ENCODE measurements around the gene LHB. TPM values are rescaled to one million over a fixed set of nuclear protein-coding genes. Genes with fewer than 3 reads are reported as not detected.

The LHB gene
- total and polyA plus RNA-seq, 3 donors from 2014 or later, result 4.4 to 13.9 (median 5.5) TPM

- no peaks in the 10 kb centered on the region for H3K36me3 ChIP-seq (ENCODE audit: low read depth, missing control alignments)
- H3K27me3 ChIP-seq, result no peaks in the 10 kb centered on the region
- 70% methylated on average over 4 of the region's 4 CpGs for WGBS, 2 donors
- peaks cover 32% of the 10 kb centered on the region for H3K4me1 ChIP-seq
- no peak for TF ChIP-seq POLR2A (IDR thresholded peaks at IDR 0.05)
- TF ChIP-seq, protein P1, sequence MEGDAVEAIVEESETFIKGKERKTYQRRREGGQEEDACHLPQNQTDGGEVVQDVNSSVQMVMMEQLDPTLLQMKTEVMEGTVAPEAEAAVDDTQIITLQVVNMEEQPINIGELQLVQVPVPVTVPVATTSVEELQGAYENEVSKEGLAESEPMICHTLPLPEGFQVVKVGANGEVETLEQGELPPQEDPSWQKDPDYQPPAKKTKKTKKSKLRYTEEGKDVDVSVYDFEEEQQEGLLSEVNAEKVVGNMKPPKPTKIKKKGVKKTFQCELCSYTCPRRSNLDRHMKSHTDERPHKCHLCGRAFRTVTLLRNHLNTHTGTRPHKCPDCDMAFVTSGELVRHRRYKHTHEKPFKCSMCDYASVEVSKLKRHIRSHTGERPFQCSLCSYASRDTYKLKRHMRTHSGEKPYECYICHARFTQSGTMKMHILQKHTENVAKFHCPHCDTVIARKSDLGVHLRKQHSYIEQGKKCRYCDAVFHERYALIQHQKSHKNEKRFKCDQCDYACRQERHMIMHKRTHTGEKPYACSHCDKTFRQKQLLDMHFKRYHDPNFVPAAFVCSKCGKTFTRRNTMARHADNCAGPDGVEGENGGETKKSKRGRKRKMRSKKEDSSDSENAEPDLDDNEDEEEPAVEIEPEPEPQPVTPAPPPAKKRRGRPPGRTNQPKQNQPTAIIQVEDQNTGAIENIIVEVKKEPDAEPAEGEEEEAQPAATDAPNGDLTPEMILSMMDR (IDR thresholded peaks at IDR 0.05), result no peak
- H3K9me3 ChIP-seq, result no peaks in the 10 kb centered on the region
- no peak overlapping the region for H3K27ac ChIP-seq
- intact Hi-C loops (cut with DNase I; ENCODE audit: low total_unique reads), result no loop called here
- no peak overlapping the region for H3K4me3 ChIP-seq
- DNase-seq, result no peak
These were observed 26.5 kb downstream of the LHB start for GRCh38 chr19:48990400-48990799.

DNA sequence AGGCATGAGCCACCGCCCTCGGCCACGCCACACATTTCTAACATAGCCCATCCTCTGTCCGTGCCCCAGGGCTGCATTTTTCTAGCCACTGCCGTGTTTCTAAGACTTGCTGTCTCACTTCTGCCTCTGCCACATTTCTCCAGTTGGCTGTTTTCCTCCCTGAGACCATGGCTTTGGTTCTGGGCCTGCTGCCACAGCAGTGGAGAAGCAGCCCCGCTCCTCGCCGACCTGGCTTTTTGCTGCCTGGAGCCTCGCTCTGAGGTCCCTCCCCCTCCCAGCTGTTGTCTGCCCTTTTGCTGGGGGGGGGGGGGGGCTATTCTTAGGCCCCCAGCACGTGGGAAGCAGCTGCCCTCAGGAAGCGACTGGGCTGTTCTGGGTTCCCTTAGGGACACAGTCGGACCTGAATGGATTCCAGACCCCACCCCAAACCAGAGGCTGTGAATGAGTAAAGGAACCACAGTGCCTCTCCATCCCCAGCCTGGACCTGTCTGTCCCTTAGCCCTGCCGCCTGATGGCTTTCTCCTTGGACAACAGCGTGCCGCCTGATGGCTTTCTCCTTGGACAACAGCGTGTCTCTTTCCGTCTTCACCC lies 27.1 kb downstream of the LHB start:
- no peak for DNase-seq
- no peak overlapping the region for H3K27ac ChIP-seq
- intact Hi-C loops (cut with DNase I; ENCODE audit: low total_unique reads), result no loop called here
- 70 to 78% methylated on average over 17 of the region's 17 CpGs for WGBS, 2 donors
- TF ChIP-seq, protein P1 (IDR thresholded peaks at IDR 0.05), result no peak
- TF ChIP-seq POLR2A (IDR thresholded peaks at IDR 0.05), result no peak
- H3K36me3 ChIP-seq (ENCODE audit: low read depth, missing control alignments), result no peaks in the 10 kb centered on the region
- no peaks in the 10 kb centered on the region for H3K27me3 ChIP-seq
- H3K4me3 ChIP-seq, result no peak overlapping the region
- no peaks in the 10 kb centered on the region for H3K9me3 ChIP-seq
- peaks cover 30% of the 10 kb centered on the region for H3K4me1 ChIP-seq

- Histone ChIP-seq H3K9me3 (no peaks in the 10 kb centered on the region), H3K27me3 (no peaks in the 10 kb centered on the region), H3K36me3 (ENCODE audit: low read depth, missing control alignments) (no peaks in the 10 kb centered on the region), H3K4me3 (no peak overlapping the region), H3K4me1 (peaks cover 22% of the 10 kb centered on the region), H3K27ac (no peak overlapping the region)
- intact Hi-C loops (cut with DNase I; ENCODE audit: low total_unique reads), result no loop called here
- DNase-seq, result no peak
- 92 to 97% methylated on average over 9 of the region's 9 CpGs for WGBS, 2 donors
- TF ChIP-seq, protein P1 (IDR thresholded peaks at IDR 0.05), result no peak
- no peak for TF ChIP-seq POLR2A (IDR thresholded peaks at IDR 0.05)
These were observed 28.0 kb downstream of the LHB start for GRCh38 chr19:48988860-48989259.

- no peak overlapping the region for H3K27ac ChIP-seq
- H3K4me3 ChIP-seq, result no peak overlapping the region
- H3K9me3 ChIP-seq, result no peaks in the 10 kb centered on the region
- intact Hi-C loops (cut with DNase I; ENCODE audit: low total_unique reads), result no loop called here
- H3K27me3 ChIP-seq, result no peaks in the 10 kb centered on the region
- H3K4me1 ChIP-seq, result peaks cover 22% of the 10 kb centered on the region
- no peak for DNase-seq
- no peak for TF ChIP-seq POLR2A (IDR thresholded peaks at IDR 0.05)
- TF ChIP-seq, protein P1 (IDR thresholded peaks at IDR 0.05), result no peak
- 94% methylated on average over 7 of the region's 7 CpGs for WGBS, 2 donors
- no peaks in the 10 kb centered on the region for H3K36me3 ChIP-seq (ENCODE audit: low read depth, missing control alignments)
These were observed 28.6 kb downstream of the LHB start for GRCh38 chr19:48988286-48988685.

GRCh38 chr19:48987323-48987722 lies 29.6 kb downstream of the LHB start:
- H3K27me3 ChIP-seq, result no peaks in the 10 kb centered on the region
- intact Hi-C loops (cut with DNase I; ENCODE audit: low total_unique reads), result no loop called here
- no peak overlapping the region for H3K4me3 ChIP-seq
- no peaks in the 10 kb centered on the region for H3K36me3 ChIP-seq (ENCODE audit: low read depth, missing control alignments)
- H3K4me1 ChIP-seq, result peaks cover 20% of the 10 kb centered on the region
- no peaks in the 10 kb centered on the region for H3K9me3 ChIP-seq
- WGBS, 2 donors, result 90 to 92% methylated on average over 5 to 7 of the region's 7 CpGs
- no peak for DNase-seq
- no peak for TF ChIP-seq POLR2A (IDR thresholded peaks at IDR 0.05)
- TF ChIP-seq, protein P1 (IDR thresholded peaks at IDR 0.05), result no peak
- no peak overlapping the region for H3K27ac ChIP-seq

Measured in testis (tissue), 3 donors.